ENCODE data around the gene ZNHIT1. TPM values are rescaled to one million over a fixed set of nuclear protein-coding genes. Genes with fewer than 3 reads are reported as not detected.

ZNHIT1 gene
- total RNA-seq, 4 donors from 2014 or later, result 40.7 to 53.3 (median 52.0) TPM

DNA sequence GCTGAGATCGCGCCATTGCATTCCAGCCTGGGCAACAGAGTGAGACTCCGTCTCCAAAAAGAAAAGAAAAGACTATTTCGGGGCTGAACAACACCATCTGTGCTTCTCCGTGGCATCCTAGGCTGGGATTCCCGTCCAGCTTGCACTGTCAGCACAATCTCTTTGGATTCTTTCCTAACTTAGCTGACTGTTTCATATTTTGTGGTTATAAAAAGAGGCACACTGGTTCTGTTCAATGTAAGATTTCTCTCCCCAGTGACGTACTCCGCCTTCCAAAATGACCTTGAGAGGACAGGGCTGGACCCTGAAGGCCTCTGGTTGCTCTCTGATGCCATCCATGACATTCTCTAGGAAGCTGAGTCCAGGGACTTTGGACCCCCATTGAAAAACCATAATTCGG lies 8.8 kb downstream of the ZNHIT1 start:
- no peak for TF ChIP-seq POLR2A (IDR thresholded peaks at IDR 0.05)
- Histone ChIP-seq H3K27ac (no peak overlapping the region), H3K4me3 (no peak overlapping the region), H3K4me1 (no peaks in the 10 kb centered on the region), H3K27me3 (no peaks in the 10 kb centered on the region), H3K9me3 (no peaks in the 10 kb centered on the region), H3K36me3 (no peaks in the 10 kb centered on the region)
- DNase-seq, result no peak
- intact Hi-C loops (cut with DNase I; ENCODE audit: low total_unique reads), result no loop called here

DNA sequence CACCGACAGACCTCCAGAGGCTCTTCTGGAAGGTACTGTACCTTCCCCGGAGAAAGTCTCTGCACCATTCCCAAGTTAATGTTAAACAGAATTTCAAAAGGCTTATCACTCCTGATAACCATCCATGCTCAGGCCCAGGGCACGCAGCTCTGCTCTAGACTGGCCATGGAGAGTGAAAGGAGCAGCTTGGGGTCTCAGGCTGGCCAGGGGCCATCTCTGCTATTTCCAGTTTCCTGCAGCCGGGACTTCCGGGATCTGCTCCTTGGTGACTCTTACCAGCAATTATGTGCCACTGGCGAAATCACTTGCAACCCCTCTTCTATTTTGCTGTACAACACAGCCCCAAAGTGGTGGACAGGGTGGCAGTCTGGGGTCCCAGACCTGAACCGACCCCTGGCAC lies 13.7 kb downstream of the ZNHIT1 start:
- H3K36me3 ChIP-seq, result no peaks in the 10 kb centered on the region
- H3K4me3 ChIP-seq, result no peak overlapping the region
- no peaks in the 10 kb centered on the region for H3K27me3 ChIP-seq
- H3K4me1 ChIP-seq, result no peaks in the 10 kb centered on the region
- no peak overlapping the region for H3K27ac ChIP-seq
- DNase-seq, result no peak
- no peak for TF ChIP-seq POLR2A (IDR thresholded peaks at IDR 0.05)
- TF ChIP-seq, protein P1, sequence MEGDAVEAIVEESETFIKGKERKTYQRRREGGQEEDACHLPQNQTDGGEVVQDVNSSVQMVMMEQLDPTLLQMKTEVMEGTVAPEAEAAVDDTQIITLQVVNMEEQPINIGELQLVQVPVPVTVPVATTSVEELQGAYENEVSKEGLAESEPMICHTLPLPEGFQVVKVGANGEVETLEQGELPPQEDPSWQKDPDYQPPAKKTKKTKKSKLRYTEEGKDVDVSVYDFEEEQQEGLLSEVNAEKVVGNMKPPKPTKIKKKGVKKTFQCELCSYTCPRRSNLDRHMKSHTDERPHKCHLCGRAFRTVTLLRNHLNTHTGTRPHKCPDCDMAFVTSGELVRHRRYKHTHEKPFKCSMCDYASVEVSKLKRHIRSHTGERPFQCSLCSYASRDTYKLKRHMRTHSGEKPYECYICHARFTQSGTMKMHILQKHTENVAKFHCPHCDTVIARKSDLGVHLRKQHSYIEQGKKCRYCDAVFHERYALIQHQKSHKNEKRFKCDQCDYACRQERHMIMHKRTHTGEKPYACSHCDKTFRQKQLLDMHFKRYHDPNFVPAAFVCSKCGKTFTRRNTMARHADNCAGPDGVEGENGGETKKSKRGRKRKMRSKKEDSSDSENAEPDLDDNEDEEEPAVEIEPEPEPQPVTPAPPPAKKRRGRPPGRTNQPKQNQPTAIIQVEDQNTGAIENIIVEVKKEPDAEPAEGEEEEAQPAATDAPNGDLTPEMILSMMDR (IDR thresholded peaks at IDR 0.05), result no peak
- no peaks in the 10 kb centered on the region for H3K9me3 ChIP-seq
- intact Hi-C loops (cut with DNase I; ENCODE audit: low total_unique reads), result no loop called here

DNA sequence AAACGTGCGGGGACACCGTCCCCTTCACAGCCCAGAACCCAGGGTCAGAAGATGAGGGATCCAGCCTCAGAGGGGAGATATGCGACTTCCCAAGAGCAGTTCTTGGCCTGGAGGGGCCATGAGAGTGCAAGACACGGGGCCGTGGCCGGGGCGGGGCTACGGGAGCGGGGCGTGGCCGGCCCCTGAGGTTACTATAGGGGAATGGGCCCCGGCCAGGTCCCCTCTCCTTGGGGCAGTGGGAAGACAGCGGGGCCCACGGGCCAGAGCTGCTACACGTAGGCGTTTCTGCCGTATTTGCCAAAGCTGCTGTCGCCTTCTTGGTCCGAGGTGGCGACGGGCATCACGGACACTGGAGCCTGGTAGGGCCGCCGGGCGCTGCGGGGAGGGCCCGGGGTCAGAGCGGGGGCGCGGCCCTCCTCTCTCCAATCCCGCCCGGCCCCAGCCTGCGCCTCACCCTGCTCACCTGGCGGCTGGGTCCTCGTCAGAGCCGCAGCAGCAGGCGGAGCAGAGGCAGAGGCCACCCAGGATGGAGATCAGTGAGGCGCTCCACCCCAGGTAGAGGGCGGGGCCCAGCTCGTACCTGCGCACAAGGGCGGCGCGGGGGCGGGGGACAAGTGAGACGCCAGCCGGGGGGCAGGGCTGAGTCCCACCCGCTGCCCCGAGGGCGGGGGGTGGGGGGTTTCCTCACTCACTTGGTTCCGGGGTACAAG lies 14.3 kb downstream of the ZNHIT1 start:
- Histone ChIP-seq H3K36me3 (no peaks in the 10 kb centered on the region), H3K27me3 (no peaks in the 10 kb centered on the region), H3K4me3 (no peak overlapping the region), H3K9me3 (no peaks in the 10 kb centered on the region), H3K4me1 (no peaks in the 10 kb centered on the region), H3K27ac (no peak overlapping the region)
- DNase-seq, result no peak
- TF ChIP-seq POLR2A (IDR thresholded peaks at IDR 0.05), result no peak
- TF ChIP-seq, protein P1 (IDR thresholded peaks at IDR 0.05), result no peak
- intact Hi-C loops (cut with DNase I; ENCODE audit: low total_unique reads), result no loop called here

DNA sequence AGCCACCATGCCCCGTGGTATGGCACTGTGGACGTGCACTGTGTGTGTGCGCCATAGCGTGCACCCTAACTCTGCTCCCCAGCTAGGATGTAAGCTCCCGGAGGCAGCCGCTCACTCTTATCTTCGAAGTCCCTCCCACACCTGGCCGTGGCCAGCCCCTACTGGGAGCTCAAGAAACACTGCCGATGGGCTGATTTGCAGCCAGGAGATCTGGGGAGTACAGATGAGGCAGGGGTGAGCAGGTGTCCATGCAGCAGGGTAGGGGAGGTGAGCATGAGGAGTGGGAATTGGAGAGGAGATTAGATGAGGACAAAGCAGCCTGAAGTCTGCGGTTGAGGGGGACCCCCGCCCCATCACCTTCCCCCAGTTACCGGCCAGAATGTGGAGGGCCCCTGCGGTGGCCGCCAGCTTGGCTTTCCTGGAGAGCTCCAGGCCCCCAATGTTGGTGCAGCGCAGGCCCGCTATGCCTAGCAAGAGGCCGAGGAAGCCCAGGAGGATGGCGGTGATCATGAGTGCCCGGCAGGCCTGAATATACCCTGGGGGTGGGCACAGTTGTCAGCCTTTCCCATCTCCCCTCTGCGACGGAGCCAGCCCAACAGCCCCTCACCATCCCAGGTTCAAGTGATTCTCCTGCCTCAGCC lies 16.1 kb downstream of the ZNHIT1 start:
- no peak for DNase-seq
- no peaks in the 10 kb centered on the region for H3K36me3 ChIP-seq
- H3K27ac ChIP-seq, result no peak overlapping the region
- no peak overlapping the region for H3K4me3 ChIP-seq
- TF ChIP-seq, protein P1 (IDR thresholded peaks at IDR 0.05), result no peak
- no peak for TF ChIP-seq POLR2A (IDR thresholded peaks at IDR 0.05)
- no peaks in the 10 kb centered on the region for H3K27me3 ChIP-seq
- no peaks in the 10 kb centered on the region for H3K9me3 ChIP-seq
- peaks cover 0 to 6% of the 10 kb centered on the region in 2 donors for H3K4me1 ChIP-seq
- intact Hi-C loops (cut with DNase I; ENCODE audit: low total_unique reads), result no loop called here

DNA sequence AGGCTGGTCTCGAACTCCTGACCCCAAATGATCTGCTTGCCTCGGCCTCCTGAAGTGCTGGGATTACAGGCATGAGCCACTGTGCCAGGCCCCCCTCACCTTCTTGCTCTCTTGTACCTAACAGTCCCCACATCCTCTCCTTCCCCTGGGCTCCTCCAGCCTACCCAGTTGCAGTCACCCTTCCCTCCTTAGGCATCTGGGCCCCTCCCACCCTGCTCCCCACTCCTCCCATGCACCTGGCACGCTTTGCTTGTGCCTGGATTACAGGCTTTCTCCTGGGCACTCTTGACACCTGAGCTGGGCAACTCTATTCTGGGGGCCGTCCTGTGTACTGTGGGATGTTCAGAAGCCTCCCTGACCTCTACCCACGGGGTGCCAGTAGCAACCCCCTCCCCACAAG lies 16.7 kb downstream of the ZNHIT1 start:
- Histone ChIP-seq H3K36me3 (no peaks in the 10 kb centered on the region), H3K27ac (no peak overlapping the region), H3K4me3 (no peak overlapping the region), H3K9me3 (no peaks in the 10 kb centered on the region), H3K4me1 (peaks cover 0 to 6% of the 10 kb centered on the region in 2 donors), H3K27me3 (no peaks in the 10 kb centered on the region)
- intact Hi-C loops (cut with DNase I; ENCODE audit: low total_unique reads), result no loop called here
- TF ChIP-seq POLR2A (IDR thresholded peaks at IDR 0.05), result no peak
- TF ChIP-seq, protein P1 (IDR thresholded peaks at IDR 0.05), result no peak
- no peak for DNase-seq
